Nephron progenitor cell (in vitro differentiated cells): Measurements from ENCODE around the gene KRT27.
"Not testable (repeated sequence)": the region's sequence is repeated elsewhere in the genome, so short reads cannot be mapped to it uniquely, and the experiment has no call there.

Experiments used
- DNase-seq: peaks from one replicate; pipeline ENCODE4 v3.0.0; 2021
- H3K27ac Mint-ChIP-seq: 2 replicates; pipeline ENCODE4 v1.8.0; 2021; ENCODE audit warnings: mild to moderate bottlenecking, moderate library complexity, mixed read lengths
- H3K27me3 Mint-ChIP-seq: 2 replicates; pipeline ENCODE4 v1.8.0; 2021; ENCODE audit warnings: mild to moderate bottlenecking, low read depth, mixed read lengths; ENCODE audit not compliant: poor library complexity
- H3K36me3 Mint-ChIP-seq: 2 replicates; pipeline ENCODE4 v1.8.0; 2021; ENCODE audit warnings: low read depth, mixed read lengths
- H3K4me1 Mint-ChIP-seq: 2 replicates; pipeline ENCODE4 v1.8.0; 2021; ENCODE audit warnings: mixed read lengths
- H3K4me3 Mint-ChIP-seq: 2 replicates; pipeline ENCODE4 v1.8.0; 2021; ENCODE audit warnings: mild to moderate bottlenecking, moderate library complexity, mixed read lengths
- H3K9me3 Mint-ChIP-seq: 2 replicates; pipeline ENCODE4 v1.8.0; 2021; ENCODE audit warnings: mild to moderate bottlenecking, moderate library complexity, mixed read lengths
- TF ChIP-seq, protein P1 (sequence below): fragments of 200-600 bp; sonication (generic); IDR thresholded peaks from 2 replicates; pipeline ENCODE4 v1.5.0; 2021; ENCODE audit warnings: antibody characterized with exemption

Gene KRT27

DNA sequence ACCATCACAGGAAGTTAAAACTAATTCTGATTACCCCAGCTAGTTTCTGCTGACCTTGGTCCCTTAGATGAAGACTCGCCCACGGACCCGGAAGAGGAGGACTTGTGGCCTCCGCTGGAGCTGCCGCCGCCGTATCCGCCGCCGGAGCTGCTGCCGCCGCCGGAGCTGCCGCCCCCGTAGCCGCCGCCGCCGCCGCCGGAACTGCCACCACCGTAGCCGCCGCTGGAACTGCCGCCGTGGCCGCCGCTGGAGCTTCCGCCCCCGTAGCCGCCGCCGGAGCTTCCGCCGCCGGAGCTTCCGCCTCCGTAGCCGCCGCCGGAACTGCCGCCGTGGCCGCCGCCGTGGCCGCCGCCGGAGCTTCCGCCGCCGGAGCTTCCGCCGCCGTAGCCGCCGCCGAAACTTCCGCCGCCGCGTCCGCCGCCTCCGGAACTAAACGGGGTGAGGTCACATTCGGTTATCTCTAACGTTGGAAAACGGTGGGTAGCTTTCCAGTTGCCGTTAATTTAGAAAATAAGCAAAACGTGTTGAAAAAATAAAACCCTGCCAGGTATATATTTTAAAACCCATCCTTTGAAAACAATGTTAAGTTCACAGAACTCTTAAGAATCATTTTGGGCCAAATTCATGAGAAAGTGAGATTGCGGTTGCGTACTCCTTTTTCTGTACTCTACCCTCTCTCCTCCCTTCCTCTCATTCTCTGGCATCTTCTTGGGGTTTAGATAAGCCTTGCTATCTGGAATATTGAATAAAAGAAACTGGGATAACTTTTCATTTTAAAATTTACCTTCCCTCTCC is 36.6 kb upstream of the KRT27 start:
- TF ChIP-seq, protein P1, sequence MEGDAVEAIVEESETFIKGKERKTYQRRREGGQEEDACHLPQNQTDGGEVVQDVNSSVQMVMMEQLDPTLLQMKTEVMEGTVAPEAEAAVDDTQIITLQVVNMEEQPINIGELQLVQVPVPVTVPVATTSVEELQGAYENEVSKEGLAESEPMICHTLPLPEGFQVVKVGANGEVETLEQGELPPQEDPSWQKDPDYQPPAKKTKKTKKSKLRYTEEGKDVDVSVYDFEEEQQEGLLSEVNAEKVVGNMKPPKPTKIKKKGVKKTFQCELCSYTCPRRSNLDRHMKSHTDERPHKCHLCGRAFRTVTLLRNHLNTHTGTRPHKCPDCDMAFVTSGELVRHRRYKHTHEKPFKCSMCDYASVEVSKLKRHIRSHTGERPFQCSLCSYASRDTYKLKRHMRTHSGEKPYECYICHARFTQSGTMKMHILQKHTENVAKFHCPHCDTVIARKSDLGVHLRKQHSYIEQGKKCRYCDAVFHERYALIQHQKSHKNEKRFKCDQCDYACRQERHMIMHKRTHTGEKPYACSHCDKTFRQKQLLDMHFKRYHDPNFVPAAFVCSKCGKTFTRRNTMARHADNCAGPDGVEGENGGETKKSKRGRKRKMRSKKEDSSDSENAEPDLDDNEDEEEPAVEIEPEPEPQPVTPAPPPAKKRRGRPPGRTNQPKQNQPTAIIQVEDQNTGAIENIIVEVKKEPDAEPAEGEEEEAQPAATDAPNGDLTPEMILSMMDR: no peak
- peak; percentile 86 for DNase-seq
- Mint-ChIP-seq H3K4me1 (peaks cover 31% of the 10 kb centered on the region), H3K27me3 (peaks cover 26% of the 10 kb centered on the region), H3K4me3 (peak overlapping the region; percentile 92), H3K36me3 (peaks cover 36% of the 10 kb centered on the region), H3K9me3 (no peaks in the 10 kb centered on the region), H3K27ac (peak overlapping the region; percentile 86)

DNA sequence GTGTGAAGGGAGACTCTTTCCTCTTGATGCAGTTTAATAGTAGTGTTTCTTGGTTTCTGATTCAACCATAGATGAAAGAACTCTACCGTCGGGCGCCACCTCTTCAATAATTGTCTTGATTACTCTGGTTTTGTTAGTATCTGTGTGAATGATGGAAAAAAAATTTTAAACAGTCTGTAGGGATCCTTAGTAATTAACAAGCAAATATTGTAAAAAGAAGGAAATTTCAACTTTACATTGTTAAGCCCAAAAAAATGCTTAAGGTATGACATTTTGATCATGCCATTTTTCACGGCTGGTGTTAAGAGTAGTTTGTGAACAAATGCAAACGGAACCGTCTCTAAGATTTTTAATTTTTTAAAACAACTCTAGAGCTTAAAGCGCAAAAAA is 36.0 kb upstream of the KRT27 start:
- H3K9me3 Mint-ChIP-seq: no peaks in the 10 kb centered on the region
- H3K27me3 Mint-ChIP-seq: peaks cover 31% of the 10 kb centered on the region
- no peak for DNase-seq
- H3K36me3 Mint-ChIP-seq: peaks cover 36% of the 10 kb centered on the region
- H3K4me1 Mint-ChIP-seq: peaks cover 31% of the 10 kb centered on the region
- H3K4me3 Mint-ChIP-seq: peak overlapping the region; percentile 92
- TF ChIP-seq, protein P1: no peak
- peak overlapping the region; percentile 26 for H3K27ac Mint-ChIP-seq

DNA sequence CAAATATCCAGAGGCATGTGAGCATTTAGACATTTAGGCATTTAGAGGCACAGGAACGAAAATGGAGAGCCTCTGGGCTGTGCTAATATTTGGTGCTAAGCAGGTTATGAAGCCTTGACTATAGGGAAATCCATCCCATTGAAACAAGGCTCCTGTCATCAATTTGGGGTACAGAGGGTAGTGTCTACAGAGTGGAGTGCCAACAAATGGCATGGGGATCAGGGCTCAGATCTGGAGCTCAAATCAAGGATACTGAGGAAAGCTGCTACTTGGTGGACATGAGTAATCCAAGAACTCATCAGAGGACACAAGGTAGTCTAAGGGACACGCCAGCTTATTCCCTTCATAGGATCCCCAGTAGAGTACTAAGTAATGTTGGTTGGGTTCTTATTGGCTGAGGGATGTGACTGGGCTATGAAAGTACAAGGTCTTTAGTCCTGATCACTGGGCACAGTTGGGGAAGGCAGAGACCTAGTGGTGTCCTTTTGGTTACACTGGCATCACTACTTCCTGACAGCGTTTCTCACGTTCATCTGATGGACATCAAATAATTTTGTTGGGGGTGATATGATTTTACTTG is 34.8 kb upstream of the KRT27 start:
- Mint-ChIP-seq H3K4me1 (peaks cover 31% of the 10 kb centered on the region), H3K9me3 (no peaks in the 10 kb centered on the region), H3K36me3 (peaks cover 32% of the 10 kb centered on the region), H3K27ac (no peak overlapping the region), H3K27me3 (peaks cover 37% of the 10 kb centered on the region), H3K4me3 (peak overlapping the region; percentile 92)
- DNase-seq: no peak
- TF ChIP-seq, protein P1: no peak

DNA sequence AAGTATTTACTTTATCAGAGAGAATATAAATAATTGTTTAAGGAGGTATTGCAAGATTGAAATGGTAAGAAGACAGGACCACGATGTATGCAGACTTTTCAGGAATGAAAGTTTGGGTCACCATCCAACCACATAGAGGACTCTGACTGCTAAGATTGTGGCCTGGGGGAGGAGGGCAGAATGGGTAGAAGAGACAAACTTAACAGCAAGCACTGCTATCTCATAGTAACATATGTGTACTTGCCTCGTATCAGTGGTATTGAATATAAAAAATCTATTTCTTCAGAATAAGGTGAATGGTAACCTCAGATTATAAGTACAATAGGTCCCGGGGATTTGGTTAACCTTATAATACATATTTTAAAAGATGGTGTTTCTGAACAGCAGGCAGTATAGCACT is 34.2 kb upstream of the KRT27 start:
- Mint-ChIP-seq H3K27me3 (peaks cover 44% of the 10 kb centered on the region), H3K9me3 (no peaks in the 10 kb centered on the region), H3K36me3 (peaks cover 29% of the 10 kb centered on the region), H3K4me1 (peaks cover 31% of the 10 kb centered on the region), H3K27ac (no peak overlapping the region), H3K4me3 (peak overlapping the region; percentile 92)
- TF ChIP-seq, protein P1: no peak
- DNase-seq: no peak

DNA sequence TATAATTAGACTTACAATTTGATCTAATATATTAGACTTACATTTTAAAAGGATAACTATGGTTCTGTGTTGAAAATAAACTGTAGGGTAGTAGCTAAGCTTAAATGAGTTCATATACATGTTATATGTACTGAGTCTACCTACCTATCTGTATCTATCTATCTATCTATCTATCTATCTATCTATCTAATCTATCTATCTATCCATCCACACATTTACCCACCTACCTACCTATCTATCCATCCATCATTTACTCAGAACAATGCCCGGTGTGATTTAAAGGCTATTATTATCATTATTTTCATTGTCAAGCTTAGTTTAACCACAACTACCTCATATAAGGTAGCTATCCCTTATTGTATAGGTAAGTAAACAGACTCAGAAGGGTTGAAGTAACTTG is 33.0 kb upstream of the KRT27 start:
- H3K36me3 Mint-ChIP-seq: peaks cover 28% of the 10 kb centered on the region
- H3K27me3 Mint-ChIP-seq: peaks cover 53% of the 10 kb centered on the region
- no peaks in the 10 kb centered on the region for H3K9me3 Mint-ChIP-seq
- TF ChIP-seq, protein P1: no peak
- H3K4me1 Mint-ChIP-seq: peaks cover 29% of the 10 kb centered on the region
- no peak overlapping the region for H3K4me3 Mint-ChIP-seq
- DNase-seq: no peak
- no peak overlapping the region for H3K27ac Mint-ChIP-seq

DNA sequence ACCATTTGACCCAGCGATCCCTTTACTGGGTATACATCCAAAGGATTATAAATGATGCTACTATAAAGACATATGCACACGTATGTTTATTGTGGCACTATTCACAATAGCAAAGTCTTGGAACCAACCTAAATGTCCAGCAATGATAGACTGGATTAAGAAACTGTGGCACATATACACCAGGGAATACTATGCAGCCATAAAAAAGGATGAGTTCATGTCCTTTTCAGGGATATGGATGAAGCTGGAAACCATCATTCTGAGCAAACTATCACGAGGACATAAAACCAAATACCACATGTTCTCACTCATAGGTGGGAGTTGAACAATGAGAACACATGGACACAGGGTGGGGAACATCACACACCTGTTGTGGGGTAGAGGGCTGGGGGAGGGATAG is 32.3 kb upstream of the KRT27 start:
- not testable (repeated sequence) for H3K4me3 Mint-ChIP-seq, DNase-seq, H3K9me3 Mint-ChIP-seq, H3K27ac Mint-ChIP-seq
- Mint-ChIP-seq H3K36me3 (peaks cover 23% of the 10 kb centered on the region), H3K4me1 (peaks cover 22% of the 10 kb centered on the region), H3K27me3 (peaks cover 57% of the 10 kb centered on the region)
